ENCODE measurements around the gene NIPA2.

Gene NIPA2

GRCh38 chr15:22917556-22917955 lies 79.1 kb downstream of the NIPA2 start:
- no peak for DNase-seq
- Histone ChIP-seq H3K4me3 (ENCODE audit: low read depth, low read length) (no peak overlapping the region), H3K9me3 (no peaks in the 10 kb centered on the region), H3K27me3 (no peaks in the 10 kb centered on the region), H3K4me1 (no peaks in the 10 kb centered on the region), H3K36me3 (peaks cover 14% of the 10 kb centered on the region)
- TF ChIP-seq CTCF (IDR thresholded peaks at IDR 0.05; ENCODE audit: low read depth, low read length) = no peak
